HEK293 (cell line): ENCODE measurements around the gene SLC43A1.
"Not testable (repeated sequence)": the region's sequence is repeated elsewhere in the genome, so short reads cannot be mapped to it uniquely, and the experiment has no call there.

Experiments used
- CTCF ChIA-PET: fragments of 350-600 bp; formaldehyde crosslinking; extraction: SDS; loops from one replicate; lab custom pipeline; 2021; ENCODE audit warnings: antibody characterized with exemption; lab: Yijun Ruan, JAX
- POLR2A ChIA-PET: fragments of 300-600 bp; formaldehyde crosslinking; extraction: SDS; loops from one replicate; lab custom pipeline; 2020; ENCODE audit warnings: antibody characterized with exemption, inconsistent platforms; lab: Yijun Ruan, JAX
- H3K27ac ChIP-seq: fragments of 200-500 bp; sonication (Bioruptor generic); 2 replicates; pipeline ENCODE4 v1.5.1; 2014; ENCODE audit warnings: low read depth, low read length, control low read depth, inconsistent platforms; ENCODE audit errors: extremely low read depth
- H3K36me3 ChIP-seq, 2 experiments: fragments of 200-500 bp in 1 of 2; sonication (Bioruptor generic) in 1 of 2; 1 replicate in 1 of 2; 2 replicates in 1 of 2; pipeline ENCODE4 v1.5.1; 2014 to 2017; ENCODE audit warnings: inconsistent platforms in 2 of 2, low read length in 2 of 2; ENCODE audit not compliant: control insufficient read depth in 2 of 2, insufficient read depth in 1 of 2
- H3K4me1 ChIP-seq: fragments of 200-500 bp; sonication (Bioruptor generic); 2 replicates; pipeline ENCODE4 v1.5.1; 2014; ENCODE audit warnings: mild to moderate bottlenecking, low read length, inconsistent platforms; ENCODE audit not compliant: control insufficient read depth, insufficient read depth
- H3K4me3 ChIP-seq: 2 replicates; pipeline ENCODE4 v1.5.1; 2011; ENCODE audit warnings: low read depth, mild to moderate bottlenecking, control low read depth, low read length, moderate library complexity
- H3K9me3 ChIP-seq: fragments of 200-500 bp; sonication (Bioruptor generic); 2 replicates; pipeline ENCODE4 v1.5.1; 2014; ENCODE audit warnings: low read depth, low read length, inconsistent platforms; ENCODE audit not compliant: control insufficient read depth, insufficient read depth
- GLIS1 ChIP-seq: fragments of 450-650 bp; formaldehyde crosslinking; IDR thresholded peaks from 2 replicates; pipeline ENCODE4 v1.5.1; 2016; ENCODE audit warnings: missing biosample characterization, missing genetic modification characterization
- MEIS1 ChIP-seq: sonication (generic); formaldehyde crosslinking; IDR thresholded peaks from 2 replicates; pipeline ENCODE4 v1.8.1; 2022; ENCODE audit warnings: missing genetic modification reagents, mild to moderate bottlenecking, borderline replicate concordance
- MZF1 ChIP-seq: fragments of 450-650 bp; formaldehyde crosslinking; IDR thresholded peaks from 2 replicates; pipeline ENCODE4 v1.5.1; 2017; ENCODE audit warnings: missing biosample characterization, missing genetic modification characterization, borderline replicate concordance
- SETDB1 ChIP-seq: IDR thresholded peaks from one replicate; pipeline ENCODE4 v1.6.1; 2017; ENCODE audit warnings: mild to moderate bottlenecking, low read length, moderate library complexity, mixed read lengths; ENCODE audit not compliant: insufficient read length
- SP7 ChIP-seq: fragments of 450-650 bp; formaldehyde crosslinking; IDR thresholded peaks from 2 replicates; pipeline ENCODE4 v1.5.1; 2016; ENCODE audit warnings: missing biosample characterization, missing genetic modification characterization
- YY2 ChIP-seq: fragments of 450-650 bp; formaldehyde crosslinking; IDR thresholded peaks from 2 replicates; pipeline ENCODE4 v1.5.1; 2016; ENCODE audit warnings: missing biosample characterization, missing genetic modification characterization
- ZFP3 ChIP-seq: fragments of 450-650 bp; formaldehyde crosslinking; IDR thresholded peaks from 2 replicates; pipeline ENCODE4 v1.5.1; 2016; ENCODE audit warnings: low read depth, missing biosample characterization, missing genetic modification characterization
- ZNF157 ChIP-seq: fragments of 450-650 bp; formaldehyde crosslinking; IDR thresholded peaks from 2 replicates; pipeline ENCODE4 v1.5.1; 2016; ENCODE audit warnings: missing biosample characterization, missing genetic modification characterization
- ZNF426 ChIP-seq: fragments of 450-650 bp; formaldehyde crosslinking; IDR thresholded peaks from 2 replicates; pipeline ENCODE4 v1.5.1; 2017; ENCODE audit warnings: missing biosample characterization, missing genetic modification characterization, mild to moderate bottlenecking, inconsistent platforms, moderate library complexity
- ZNF529 ChIP-seq: fragments of 450-650 bp; formaldehyde crosslinking; IDR thresholded peaks from 2 replicates; pipeline ENCODE4 v1.5.1; 2017; ENCODE audit warnings: missing genetic modification characterization, missing biosample characterization; ENCODE audit not compliant: insufficient replicate concordance
- ZNF610 ChIP-seq: fragments of 450-650 bp; formaldehyde crosslinking; IDR thresholded peaks from 2 replicates; pipeline ENCODE4 v1.5.1; 2016; ENCODE audit warnings: missing biosample characterization, missing genetic modification characterization, borderline replicate concordance
- ZNF621 ChIP-seq: fragments of 450-650 bp; formaldehyde crosslinking; IDR thresholded peaks from 2 replicates; pipeline ENCODE4 v1.5.1; 2017; ENCODE audit warnings: missing biosample characterization, missing genetic modification characterization
- ZNF664 ChIP-seq: fragments of 450-650 bp; formaldehyde crosslinking; IDR thresholded peaks from 2 replicates; pipeline ENCODE4 v1.5.1; 2016; ENCODE audit warnings: missing biosample characterization, missing genetic modification characterization
- ZNF785 ChIP-seq: fragments of 450-650 bp; formaldehyde crosslinking; IDR thresholded peaks from 2 replicates; pipeline ENCODE4 v1.5.1; 2016; ENCODE audit warnings: missing biosample characterization, missing genetic modification characterization
- TF ChIP-seq, protein P1 (sequence below): fragments of 450-650 bp; formaldehyde crosslinking; IDR thresholded peaks from 2 replicates; pipeline ENCODE4 v1.5.1; 2017; ENCODE audit warnings: missing biosample characterization, missing genetic modification characterization
- TF ChIP-seq, protein P2 (sequence below): fragments of 450-650 bp; formaldehyde crosslinking; IDR thresholded peaks from 2 replicates; pipeline ENCODE4 v1.5.1; 2017; ENCODE audit warnings: missing biosample characterization, mild to moderate bottlenecking, missing genetic modification characterization, moderate library complexity
- TF ChIP-seq, protein P3 (sequence below): fragments of 450-650 bp; formaldehyde crosslinking; IDR thresholded peaks from 2 replicates; pipeline ENCODE4 v1.5.1; 2016; ENCODE audit warnings: missing biosample characterization, missing genetic modification characterization
- TF ChIP-seq, protein P4 (sequence below): fragments of 450-650 bp; formaldehyde crosslinking; IDR thresholded peaks from 2 replicates; pipeline ENCODE4 v1.5.1; 2016; ENCODE audit warnings: missing biosample characterization, missing genetic modification characterization
- TF ChIP-seq, protein P5 (sequence below): fragments of 450-650 bp; formaldehyde crosslinking; conservative IDR thresholded peaks from 2 replicates; pipeline ENCODE4 v1.5.1; 2016; ENCODE audit warnings: low read depth, missing biosample characterization, missing genetic modification characterization

The SLC43A1 gene

DNA sequence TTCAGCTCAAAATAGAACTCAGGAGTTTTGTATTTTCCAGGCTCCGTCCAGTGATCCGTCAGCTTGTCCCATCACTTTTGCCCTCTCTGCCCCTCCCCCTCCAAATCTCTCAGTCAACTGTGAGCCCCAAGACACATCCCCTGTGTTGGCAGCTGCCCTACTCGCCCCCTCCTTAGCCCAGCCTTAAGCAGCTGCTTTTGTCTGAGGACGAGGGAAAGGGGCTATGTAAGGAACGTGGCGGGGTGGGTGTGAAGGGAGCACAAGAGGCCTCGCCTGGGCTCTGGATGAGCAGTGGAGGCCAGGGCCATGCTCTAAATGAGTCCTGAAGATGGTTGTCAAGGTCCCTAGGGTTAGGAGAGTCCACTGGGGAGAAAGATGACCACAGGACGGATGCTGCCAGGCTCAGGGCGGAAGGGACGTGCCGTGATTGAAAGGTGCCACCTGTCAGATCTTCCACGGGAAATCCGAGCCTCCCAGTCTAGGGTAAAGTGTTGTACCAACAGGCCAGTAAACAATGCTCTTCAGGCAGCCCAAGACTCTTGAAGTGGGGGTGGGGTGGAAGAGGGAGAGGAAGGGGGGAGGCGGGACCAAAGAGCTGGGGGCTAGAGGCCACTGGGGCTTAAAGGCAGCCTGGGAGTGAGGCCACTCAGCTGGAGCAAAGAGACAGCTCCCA, 21.6 kb upstream of the SLC43A1 start, which contains the start of gene SMTNL1:
Gene SMTNL1, plus strand, starts transcription at position 649 of the 673 bp plus-strand sequence. CDS start 5,048 bp downstream, outside the sequence.
- no peak for TF ChIP-seq ZNF621 (tag by site-specific recombination)
- no peak for TF ChIP-seq ZNF529 (tag by site-specific recombination)
- no peak for TF ChIP-seq GLIS1
- TF ChIP-seq MZF1 = no peak
- TF ChIP-seq ZNF785 (tag by site-specific recombination) = no peak
- TF ChIP-seq ZNF157 (tag by site-specific recombination) = no peak
- no peak for TF ChIP-seq MEIS1
- TF ChIP-seq ZNF664 (tag by site-specific recombination) = no peak
- TF ChIP-seq ZNF426 (tag by site-specific recombination) = no peak
- TF ChIP-seq ZFP3 (tag by site-specific recombination) = no peak
- TF ChIP-seq, protein P1, sequence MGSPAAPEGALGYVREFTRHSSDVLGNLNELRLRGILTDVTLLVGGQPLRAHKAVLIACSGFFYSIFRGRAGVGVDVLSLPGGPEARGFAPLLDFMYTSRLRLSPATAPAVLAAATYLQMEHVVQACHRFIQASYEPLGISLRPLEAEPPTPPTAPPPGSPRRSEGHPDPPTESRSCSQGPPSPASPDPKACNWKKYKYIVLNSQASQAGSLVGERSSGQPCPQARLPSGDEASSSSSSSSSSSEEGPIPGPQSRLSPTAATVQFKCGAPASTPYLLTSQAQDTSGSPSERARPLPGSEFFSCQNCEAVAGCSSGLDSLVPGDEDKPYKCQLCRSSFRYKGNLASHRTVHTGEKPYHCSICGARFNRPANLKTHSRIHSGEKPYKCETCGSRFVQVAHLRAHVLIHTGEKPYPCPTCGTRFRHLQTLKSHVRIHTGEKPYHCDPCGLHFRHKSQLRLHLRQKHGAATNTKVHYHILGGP (tag by site-specific recombination) = no peak
- TF ChIP-seq, protein P2, sequence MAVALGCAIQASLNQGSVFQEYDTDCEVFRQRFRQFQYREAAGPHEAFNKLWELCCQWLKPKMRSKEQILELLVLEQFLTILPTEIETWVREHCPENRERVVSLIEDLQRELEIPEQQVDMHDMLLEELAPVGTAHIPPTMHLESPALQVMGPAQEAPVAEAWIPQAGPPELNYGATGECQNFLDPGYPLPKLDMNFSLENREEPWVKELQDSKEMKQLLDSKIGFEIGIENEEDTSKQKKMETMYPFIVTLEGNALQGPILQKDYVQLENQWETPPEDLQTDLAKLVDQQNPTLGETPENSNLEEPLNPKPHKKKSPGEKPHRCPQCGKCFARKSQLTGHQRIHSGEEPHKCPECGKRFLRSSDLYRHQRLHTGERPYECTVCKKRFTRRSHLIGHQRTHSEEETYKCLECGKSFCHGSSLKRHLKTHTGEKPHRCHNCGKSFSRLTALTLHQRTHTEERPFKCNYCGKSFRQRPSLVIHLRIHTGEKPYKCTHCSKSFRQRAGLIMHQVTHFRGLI (tag by site-specific recombination) = no peak
- TF ChIP-seq, protein P3, sequence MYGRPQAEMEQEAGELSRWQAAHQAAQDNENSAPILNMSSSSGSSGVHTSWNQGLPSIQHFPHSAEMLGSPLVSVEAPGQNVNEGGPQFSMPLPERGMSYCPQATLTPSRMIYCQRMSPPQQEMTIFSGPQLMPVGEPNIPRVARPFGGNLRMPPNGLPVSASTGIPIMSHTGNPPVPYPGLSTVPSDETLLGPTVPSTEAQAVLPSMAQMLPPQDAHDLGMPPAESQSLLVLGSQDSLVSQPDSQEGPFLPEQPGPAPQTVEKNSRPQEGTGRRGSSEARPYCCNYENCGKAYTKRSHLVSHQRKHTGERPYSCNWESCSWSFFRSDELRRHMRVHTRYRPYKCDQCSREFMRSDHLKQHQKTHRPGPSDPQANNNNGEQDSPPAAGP (tag by site-specific recombination) = no peak
- TF ChIP-seq YY2 (tag by site-specific recombination) = no peak
- H3K27ac ChIP-seq = no peak within 1 kb of the TSS
- CTCF ChIA-PET = interaction anchor here (1.0 to 1.4 kb wide), 2 partner anchors 10 to 13 kb away, joined by 3 to 4 read pairs; no protein-coding TSS in a partner anchor
- H3K9me3 ChIP-seq = no peaks in the 10 kb centered on the region
- no peaks in the 10 kb centered on the region for H3K4me1 ChIP-seq
- H3K4me3 ChIP-seq = no peak within 1 kb of the TSS
- POLR2A ChIA-PET = interaction anchor here (1.3 kb wide), 1 partner anchor 107 kb away, joined by 3 read pairs; no protein-coding TSS in a partner anchor
- no peaks in the 10 kb centered on the region for H3K36me3 ChIP-seq

DNA sequence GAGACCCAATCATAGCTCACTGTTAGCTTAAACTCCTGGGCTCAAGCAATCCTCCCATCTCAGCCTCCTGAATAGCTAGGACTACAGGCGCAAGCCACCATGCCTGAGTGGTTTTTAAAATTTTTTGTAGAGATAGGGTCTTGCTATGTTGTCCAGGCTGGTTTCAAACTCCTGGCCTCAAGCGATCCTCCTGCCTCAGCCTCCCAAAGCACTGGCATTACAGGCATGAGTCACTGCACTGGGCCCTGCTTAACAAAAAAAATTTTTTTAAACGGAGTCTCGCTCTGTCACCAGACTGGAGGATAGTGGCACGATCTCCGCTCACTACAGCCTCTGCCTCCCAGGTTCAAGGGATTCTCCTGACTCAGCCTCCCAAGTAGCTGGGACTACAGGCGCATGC, 18.9 kb upstream of the SLC43A1 start:
- H3K4me3 ChIP-seq, H3K9me3 ChIP-seq, H3K27ac ChIP-seq, H3K4me1 ChIP-seq, POLR2A ChIA-PET, H3K36me3 ChIP-seq: not testable (repeated sequence)
- CTCF ChIA-PET = interaction anchor here (0.9 to 1.5 kb wide), 3 partner anchors 10 to 1624 kb away, joined by 3 to 4 read pairs (median 3); no protein-coding TSS in a partner anchor

DNA sequence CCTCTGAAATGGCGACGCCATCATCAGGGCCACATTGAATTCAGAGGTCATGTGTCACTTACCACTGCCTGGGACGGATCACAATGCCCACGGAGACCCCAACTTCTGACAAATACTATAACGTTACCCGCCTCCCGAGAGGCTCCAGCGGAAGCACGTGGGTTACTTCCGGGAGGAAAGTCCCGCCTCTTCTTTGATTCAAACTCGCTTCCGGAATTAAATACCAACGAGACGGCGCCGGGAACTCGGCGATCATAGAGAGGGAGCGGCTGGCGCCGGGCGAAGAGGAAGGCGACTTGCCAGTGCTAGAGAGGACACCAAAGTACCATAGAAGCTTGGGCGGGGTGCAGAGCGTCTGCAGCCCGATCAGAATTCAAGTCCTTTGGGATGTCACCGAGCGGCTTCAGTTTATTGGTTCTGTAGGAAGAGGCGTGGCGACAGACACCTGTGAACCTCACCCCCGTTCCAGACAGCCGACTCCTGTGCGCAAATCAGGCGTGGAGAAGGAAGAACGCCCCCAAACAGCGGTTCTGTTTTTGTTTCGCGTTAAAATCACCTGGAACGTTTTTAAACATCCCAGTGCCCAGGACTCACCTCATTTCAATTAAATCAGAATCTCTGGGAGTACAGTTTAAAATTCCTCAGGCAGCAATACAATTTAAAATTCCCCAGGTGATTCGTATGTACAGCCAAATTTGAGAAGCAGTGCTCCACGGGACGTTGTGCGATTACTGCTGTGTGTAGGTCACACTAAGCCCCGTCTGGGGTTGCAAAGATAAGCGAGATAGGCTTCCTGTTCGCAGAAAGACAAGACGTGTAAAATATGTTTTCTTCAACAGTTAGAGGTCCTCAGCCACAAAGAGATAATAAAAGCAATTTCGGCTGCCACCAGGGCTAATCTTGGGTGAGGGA, 15.3 kb upstream of the SLC43A1 start, which contains the start of gene TIMM10:
Gene TIMM10, minus strand, starts transcription at position 159 of the 912 bp plus-strand sequence. CDS start 565 bp downstream, outside the sequence.
- CTCF ChIA-PET = interaction anchor here (1.2 to 12.7 kb wide), 4 partner anchors 39 to 114 kb away, joined by 7 to 218 read pairs (median 124); partner anchors contain the start of gene RTN4RL2
- peak within 1 kb of the TSS; percentile 94 for H3K4me3 ChIP-seq
- no peak for TF ChIP-seq SETDB1
- peak; percentile 53 for TF ChIP-seq SP7 (tag by site-specific recombination)
- TF ChIP-seq, protein P4, sequence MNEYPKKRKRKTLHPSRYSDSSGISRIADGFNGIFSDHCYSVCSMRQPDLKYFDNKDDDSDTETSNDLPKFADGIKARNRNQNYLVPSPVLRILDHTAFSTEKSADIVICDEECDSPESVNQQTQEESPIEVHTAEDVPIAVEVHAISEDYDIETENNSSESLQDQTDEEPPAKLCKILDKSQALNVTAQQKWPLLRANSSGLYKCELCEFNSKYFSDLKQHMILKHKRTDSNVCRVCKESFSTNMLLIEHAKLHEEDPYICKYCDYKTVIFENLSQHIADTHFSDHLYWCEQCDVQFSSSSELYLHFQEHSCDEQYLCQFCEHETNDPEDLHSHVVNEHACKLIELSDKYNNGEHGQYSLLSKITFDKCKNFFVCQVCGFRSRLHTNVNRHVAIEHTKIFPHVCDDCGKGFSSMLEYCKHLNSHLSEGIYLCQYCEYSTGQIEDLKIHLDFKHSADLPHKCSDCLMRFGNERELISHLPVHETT (tag by site-specific recombination) = peak; percentile 59; the same call in 1 of the 2 replicates
- TF ChIP-seq ZNF610 (tag by site-specific recombination) = peak; percentile 76; the same call in 1 of the 2 replicates
- TF ChIP-seq, protein P5, sequence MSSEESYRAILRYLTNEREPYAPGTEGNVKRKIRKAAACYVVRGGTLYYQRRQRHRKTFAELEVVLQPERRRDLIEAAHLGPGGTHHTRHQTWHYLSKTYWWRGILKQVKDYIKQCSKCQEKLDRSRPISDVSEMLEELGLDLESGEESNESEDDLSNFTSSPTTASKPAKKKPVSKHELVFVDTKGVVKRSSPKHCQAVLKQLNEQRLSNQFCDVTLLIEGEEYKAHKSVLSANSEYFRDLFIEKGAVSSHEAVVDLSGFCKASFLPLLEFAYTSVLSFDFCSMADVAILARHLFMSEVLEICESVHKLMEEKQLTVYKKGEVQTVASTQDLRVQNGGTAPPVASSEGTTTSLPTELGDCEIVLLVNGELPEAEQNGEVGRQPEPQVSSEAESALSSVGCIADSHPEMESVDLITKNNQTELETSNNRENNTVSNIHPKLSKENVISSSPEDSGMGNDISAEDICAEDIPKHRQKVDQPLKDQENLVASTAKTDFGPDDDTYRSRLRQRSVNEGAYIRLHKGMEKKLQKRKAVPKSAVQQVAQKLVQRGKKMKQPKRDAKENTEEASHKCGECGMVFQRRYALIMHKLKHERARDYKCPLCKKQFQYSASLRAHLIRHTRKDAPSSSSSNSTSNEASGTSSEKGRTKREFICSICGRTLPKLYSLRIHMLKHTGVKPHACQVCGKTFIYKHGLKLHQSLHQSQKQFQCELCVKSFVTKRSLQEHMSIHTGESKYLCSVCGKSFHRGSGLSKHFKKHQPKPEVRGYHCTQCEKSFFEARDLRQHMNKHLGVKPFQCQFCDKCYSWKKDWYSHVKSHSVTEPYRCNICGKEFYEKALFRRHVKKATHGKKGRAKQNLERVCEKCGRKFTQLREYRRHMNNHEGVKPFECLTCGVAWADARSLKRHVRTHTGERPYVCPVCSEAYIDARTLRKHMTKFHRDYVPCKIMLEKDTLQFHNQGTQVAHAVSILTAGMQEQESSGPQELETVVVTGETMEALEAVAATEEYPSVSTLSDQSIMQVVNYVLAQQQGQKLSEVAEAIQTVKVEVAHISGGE (tag by site-specific recombination) = peak; percentile 70

More for the DNA sequence above, 15.3 kb upstream of the SLC43A1 start, which contains the start of gene TIMM10:
- Histone ChIP-seq H3K36me3 (peaks cover 0 to 22% of the 10 kb centered on the region in 2 experiments; a peak in 1 of 3 replicates), H3K9me3 (no peaks in the 10 kb centered on the region), H3K27ac (no peak within 1 kb of the TSS), H3K4me1 (no peaks in the 10 kb centered on the region)
- POLR2A ChIA-PET = interaction anchor here (0.8 to 2.1 kb wide), 4 partner anchors 70 to 114 kb away, joined by 3 to 6 read pairs (median 4); partner anchors contain the start of gene RTN4RL2
